Stimulated activated CD4-positive, alpha-beta T cell treated with anti-CD3 and anti-CD28 coated beads, TNF-alpha, amount 100 ng/mL, for 4 hours (primary cell): ENCODE data around the gene MS4A15.
"Not testable (repeated sequence)": the region's sequence is repeated elsewhere in the genome, so short reads cannot be mapped to it uniquely, and the experiment has no call there.

Experiments
- DNase-seq, 3 experiments: peaks; one replicate each; pipeline ENCODE4 v3.0.0-alpha.2; 2020; ENCODE audit warnings: low read depth in 3 of 3

The MS4A15 gene

DNA sequence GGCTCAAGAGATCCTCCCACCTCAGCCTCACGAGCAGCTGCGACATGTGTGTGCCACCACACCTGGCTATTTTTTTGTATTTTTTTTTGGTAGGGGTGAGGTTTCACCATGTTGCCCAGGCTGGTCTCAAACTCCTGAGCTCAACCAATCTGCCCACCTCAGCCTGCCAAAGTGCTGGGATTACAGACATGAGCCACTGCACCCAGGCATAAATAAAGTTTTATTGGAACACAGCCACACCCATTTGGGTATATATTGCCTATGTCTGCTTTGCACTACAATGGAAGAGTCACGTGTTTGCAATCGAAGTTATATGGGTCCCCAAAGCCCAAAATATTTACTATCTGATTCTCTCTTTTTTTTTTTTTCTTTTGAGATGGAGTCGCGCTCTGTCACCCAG is 1.8 kb upstream of the MS4A15 start:
- no peak for DNase-seq

DNA sequence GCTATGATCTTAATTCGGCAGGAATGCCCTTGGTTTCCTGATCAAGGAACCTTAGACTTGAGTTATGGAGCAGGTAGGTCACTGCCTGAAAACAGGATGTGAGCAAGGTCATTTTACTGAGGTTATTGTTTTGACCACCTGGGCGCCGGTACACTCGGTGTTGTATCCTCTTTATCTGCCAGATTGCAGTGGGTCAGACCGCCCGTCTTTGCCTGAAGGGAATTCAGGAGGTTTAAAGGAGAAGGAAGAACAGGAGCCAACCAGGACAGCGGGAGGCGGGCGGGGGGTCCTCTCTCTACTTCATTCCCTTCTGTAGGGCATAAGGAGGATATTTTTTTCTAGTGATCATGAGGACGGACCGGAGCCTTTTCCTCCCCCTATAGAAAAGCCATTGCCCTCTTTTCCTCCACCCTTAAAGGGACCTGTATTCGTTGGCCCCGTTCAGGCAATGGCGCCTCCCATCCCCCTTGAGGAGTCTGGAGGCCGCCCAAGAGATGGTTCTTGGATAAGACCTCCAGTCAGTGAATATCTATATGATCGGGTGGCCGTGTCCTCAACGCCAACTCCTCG is 649 bp downstream of the MS4A15 start:
- DNase-seq: no peak

DNA sequence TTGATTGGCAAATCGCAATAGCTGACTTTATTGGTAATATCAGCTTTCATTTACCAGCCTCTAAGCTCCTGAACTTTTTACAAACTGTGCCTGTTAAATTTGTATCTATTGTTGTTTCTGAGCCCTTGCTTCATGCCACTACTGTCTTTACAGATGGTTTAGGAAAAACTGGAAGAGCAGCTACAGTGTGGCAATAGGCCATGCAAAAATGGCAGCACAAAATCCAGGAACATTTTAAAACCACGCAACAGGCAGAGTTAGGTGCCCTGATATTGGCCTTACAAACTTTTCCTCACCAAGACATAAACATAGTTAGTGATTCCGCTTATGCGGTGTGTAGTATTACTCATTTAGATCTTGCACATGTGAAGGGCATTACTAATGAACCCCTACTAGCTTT is 2.0 kb downstream of the MS4A15 start:
- DNase-seq: not testable (repeated sequence)

DNA sequence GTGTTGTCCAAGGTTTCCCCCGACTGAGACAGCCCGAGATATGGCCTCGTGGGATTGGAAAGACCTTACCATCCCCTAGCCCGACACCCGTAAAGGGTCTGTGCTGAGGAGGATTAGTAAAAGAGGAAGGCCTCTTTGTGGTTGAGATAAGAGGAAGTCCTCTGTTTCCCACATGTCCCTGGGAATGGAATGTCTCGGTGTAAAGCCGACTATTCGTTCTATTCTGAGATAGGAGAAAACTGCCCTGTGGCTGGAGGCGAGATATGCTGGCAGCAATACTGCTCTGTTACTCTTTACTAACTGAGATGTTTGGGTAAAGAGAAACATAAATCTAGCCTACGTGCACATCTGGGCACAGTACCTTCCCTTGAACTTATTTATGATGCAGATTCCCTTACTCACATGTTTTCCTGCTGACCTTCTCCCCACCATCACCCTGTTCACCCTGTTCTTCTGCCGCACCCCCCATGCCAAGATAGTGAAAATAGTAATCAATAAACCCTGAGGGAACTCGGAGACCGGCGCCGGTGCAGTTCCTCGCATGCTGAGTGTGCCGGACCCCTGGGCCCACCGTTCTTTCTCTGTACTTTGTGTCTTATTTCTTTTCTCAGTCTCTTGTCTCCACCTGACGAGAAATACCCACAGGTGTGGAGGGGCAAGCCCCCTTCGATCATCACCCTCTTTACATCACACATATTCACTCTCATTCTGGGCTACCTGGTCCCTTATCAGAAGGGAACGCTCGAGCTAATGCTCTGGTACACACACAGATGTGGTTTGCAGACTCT is 3.0 kb downstream of the MS4A15 start:
- DNase-seq: not testable (repeated sequence)

DNA sequence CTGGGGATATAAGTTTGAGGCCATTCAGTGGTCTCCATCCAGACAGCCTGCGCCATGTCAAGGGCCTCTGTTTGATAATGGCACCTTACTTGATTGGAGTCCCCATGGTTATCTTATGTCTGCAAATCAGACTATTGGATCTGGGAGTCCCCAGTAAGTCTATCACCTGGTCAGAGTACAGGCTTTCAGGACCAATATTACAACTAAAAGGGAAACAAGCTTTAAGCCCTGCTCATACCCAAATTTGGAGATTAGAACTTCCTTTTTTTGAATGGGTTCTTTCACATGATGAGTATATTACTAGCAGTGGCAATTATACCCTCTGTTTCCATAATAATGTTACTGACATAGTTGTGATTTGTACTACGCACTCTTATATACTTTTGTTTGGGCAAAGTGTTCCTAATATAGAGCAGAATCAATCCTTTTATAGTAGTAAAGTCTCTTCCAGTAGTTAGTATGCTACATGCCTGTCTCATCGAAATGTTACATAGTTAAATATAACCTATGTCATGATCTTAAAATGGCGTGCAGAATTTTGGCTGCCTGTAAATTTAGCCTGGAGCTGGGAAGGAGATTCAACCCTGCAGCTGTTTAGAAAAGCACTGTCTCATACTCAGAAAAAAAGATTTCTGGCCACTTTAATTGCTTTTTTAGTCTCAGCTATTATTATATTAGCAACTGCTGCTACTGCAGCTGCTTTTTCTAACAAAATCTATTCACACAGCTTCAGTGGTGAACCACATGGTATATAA is 4.9 kb downstream of the MS4A15 start:
- no peak for DNase-seq

DNA sequence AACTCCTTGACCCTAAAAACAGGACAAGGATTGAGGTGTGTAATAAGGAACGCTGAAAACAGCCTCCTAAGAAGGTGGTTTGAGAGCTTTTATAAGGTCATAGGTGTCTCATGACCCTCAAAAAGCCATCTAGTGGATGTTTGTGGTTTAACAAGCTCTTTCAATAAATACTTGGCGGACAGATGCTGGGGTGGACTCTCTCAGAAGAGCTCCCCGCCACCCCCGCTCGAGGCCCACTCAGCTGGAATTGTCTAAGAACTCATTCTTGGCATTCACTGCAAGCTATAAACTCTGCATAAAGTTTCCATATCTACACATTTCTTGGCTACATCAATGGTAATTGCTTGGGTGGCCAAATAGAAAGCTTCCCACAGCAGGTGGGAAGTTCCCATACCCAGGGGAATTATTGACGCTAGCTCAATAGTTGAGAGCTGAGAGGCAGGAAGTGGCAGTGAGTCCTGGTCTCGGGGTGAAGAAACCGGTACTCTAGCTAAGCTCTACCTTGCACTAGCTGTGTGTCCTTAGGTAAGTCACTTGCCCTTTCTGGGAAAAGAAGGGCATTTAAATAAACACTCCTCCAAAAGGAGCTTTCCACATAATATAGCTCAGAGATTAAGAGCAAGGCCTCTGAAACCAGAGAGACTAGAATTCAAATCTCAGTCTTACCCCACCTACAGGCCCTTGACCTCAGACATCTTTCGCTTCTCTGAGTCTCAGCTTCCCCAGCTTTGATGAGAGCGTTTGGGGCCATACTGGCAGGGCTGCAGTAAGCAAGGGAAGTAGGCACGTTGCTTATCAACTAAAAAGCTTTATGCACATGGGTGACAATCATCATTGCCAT is 6.4 kb downstream of the MS4A15 start:
- DNase-seq: no peak

DNA sequence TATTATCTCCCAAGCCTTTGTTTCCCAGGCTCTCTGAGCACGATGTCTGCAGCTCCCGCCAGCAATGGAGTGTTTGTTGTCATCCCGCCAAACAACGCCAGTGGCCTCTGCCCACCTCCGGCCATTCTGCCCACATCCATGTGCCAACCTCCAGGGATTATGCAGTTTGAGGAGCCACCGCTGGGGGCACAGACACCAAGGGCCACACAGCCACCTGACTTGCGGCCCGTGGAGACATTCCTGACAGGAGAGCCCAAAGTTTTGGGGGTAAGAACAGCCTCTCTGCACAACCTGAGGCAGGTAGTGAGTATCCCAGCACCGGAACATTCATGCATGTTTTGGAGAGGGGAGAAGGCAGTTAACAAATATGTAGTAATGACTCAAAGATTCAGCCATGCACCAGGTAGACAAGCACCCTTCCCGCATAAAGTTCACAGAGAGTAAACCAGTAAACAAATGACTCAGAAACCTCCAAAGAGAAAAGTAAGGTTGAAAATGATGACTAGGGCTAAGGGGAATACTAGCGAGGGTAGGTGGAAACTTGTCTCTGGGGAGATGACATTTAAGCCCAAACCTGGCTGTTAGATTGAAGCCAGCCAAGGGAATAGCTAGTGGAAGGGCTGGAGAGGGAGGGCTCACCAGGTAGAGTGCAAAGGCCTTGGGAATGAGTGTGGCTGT is 7.2 kb downstream of the MS4A15 start:
- no peak for DNase-seq

DNA sequence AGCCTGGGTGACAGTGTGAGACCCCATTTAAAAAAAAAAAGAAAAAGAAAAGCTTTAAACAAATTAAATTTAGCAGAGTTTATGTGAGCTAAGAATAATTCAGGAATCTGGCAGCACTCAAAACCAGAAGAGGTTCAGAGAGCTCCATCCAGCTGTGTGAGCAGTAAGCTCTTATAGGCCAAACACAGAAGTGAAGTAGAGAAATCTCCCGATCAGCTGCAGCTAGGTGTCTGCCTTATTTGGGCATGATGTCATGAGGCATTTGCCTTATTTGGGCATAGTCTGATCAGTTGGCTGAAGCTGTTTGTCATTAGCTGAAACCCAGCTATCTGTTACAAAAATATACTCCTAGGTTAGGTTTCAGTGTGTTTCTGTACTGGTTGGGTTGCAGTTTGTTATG is 8.2 kb downstream of the MS4A15 start:
- no peak for DNase-seq

DNA sequence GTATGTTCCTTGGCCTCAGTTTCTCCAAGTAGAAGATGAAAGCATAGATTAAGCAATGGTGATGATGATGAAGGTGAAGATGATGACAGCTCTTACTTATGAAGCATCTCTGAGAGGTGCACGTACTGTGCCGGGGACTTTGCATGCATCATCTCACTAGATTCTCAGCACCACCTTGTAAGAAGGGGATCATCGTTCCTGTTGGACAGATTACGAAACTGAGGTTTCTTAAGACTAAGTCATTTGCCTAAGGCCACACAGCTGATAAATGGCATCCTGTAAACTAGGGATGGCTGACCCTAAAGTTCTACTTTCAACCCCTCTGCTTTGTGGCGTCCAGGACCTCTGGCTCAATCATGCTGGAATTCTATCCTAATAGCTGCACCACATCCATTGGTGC is 8.7 kb downstream of the MS4A15 start:
- no peak for DNase-seq

DNA sequence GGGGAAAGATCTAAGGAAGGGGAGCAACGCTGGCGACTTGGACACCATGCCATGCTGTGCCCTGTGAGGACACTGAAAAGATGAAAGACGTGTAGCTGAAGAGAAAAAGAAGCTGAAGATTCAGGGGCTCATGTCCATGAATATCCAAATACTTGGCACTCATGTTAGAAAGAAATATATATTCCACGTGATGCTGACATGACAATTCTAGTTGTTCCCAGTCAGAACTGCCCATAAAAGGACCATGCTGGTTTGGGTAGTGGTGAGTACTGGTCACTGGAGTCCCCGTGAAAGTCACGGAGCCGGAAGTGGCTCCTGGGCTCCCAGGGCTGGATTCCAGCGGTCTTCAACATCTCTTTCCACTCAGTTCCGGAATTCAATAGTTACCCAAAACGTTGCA is 9.9 kb downstream of the MS4A15 start:
- DNase-seq: no peak

DNA sequence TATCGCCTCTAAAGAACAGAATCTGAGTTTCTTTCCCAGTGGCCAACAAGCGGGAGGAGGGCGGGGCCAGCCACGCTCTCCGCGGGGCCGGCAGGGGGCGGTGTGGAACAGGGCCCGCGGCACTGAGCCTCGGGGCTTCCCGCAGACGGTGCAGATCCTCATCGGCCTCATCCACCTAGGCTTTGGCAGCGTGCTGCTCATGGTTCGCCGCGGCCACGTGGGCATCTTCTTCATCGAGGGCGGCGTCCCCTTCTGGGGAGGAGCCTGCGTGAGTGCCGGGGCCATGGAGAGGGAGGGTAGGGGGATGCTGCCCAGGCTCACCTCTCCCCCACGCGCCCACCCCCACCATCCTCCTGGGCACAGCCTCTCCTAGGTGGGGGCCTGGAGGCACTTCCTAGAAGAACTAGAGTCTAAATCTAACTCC is 10.7 kb downstream of the MS4A15 start:
- DNase-seq: no peak

DNA sequence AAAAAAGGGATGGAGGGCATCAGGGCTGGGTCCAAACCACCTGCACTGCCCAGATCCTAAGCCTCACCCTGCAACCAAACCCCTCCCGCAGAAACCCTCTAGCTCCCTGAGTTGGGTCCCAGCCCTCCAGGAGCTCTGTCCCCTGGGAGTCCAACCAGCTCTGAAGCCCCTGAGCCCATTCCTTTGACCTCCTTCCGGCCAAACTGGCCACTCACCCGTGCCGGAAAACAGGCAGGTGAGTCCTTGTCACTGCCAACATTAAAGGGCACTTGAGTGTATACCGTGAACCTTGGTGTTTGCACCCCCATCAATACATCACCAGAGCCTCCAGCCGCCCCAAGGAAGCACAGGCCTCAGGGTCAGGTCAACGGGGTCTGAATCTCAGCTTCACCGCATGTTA is 11.5 kb downstream of the MS4A15 start:
- DNase-seq: no peak

DNA sequence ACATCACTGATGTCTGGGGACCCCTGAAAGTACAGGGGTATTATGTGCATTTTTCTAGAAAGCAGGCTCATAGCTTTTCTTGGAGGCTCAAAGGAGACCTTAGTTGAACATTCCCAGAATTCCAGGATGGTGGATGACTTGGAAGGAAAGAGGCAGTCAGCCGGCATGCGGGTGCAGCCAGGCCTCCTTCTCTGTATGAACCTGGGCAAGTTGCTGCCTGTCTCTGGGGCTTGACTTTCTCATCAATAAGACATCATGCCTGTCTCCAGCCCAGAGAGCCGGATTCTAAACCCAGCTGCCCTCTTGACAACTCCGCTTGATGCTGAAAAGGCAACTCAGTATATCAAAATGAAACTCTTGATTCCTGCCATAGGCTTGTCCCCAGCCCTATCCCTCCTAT is 12.6 kb downstream of the MS4A15 start:
- DNase-seq: no peak

DNA sequence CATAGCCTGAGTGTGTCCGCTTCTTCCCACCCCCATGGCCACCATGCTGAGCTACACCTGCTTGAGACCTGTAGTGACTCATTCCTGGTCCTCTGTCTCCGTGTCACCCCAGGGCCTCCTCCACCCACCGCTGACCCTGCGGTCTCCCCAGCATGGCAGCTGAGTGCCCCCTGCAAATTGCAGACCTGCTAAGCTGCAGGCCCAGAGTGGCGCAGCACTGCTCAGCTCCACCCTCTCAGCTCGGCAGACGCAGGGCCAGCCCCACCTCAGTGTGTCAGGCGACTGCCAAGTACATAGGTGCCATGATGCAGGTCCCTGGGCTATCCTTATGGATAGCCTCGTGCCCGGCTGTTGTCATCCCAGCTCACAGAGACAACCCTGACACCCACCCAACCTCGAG is 13.1 kb downstream of the MS4A15 start:
- DNase-seq: no peak

DNA sequence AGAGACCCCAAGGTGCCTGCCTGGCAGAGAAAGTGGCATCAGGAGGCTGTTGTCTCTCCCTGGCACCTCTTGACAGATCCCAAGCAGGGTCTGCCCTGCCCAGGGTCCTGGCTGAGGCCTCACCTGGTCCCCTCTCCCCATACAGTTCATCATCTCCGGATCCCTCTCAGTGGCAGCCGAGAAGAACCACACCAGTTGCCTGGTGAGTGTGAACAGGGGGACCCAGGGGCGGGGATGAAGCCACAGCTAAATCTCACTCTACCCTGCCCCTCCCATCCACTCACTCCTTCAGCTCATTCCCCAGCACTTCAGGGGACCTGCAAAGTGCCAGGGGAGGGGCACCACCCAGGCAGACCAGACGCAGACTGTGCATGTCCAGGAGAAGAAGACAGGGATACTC is 14.5 kb downstream of the MS4A15 start:
- no peak for DNase-seq

DNA sequence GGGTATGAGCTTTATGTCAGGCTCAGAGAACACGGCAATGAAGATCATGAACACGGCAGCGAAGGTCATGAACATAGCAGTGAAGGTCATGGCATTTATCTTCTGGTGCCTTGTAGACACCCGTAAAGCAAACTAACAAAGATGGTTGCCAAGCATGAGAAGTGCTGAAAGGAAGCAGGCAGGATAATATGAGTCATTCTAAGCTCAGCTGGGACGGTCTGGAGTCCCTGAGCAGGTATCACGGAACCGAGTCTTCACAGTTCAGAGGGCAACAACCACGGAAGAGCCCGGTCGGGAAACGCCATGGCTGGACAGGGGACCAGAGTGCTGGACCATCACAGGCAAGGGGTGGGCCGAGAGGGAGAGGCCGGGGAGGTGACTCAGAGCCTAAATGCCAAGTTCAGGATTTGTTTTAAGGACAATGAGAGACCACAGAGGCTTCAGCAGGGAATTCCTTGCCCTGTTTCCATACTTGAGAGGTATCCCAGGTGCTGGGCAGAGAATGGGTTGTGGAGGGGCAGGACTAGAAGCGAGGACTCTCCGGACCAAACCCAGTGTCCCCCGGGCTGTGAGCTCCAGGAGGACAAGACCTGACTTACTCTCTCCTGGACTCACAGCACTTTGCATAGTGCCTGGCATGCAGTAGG is 15.3 kb downstream of the MS4A15 start:
- no peak for DNase-seq

DNA sequence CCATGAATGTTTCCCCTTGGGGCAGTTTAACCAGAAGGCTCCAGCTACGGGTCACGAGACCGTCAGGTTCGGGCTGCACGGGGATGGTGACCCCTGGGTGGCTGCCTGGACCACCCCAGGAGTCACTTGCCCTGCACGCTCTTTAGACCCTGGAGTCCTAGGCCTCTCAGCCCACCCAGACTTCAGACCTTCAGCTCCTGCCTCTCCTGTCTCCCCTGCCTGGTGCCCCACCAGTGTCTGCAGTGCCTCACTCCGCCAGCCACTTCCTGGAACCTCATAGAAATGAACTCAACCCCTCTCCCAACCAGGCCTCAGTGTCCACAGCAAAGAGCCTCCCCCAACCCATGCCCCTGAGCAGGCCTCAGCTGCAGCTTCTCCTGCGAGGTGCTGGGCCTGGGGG is 16.0 kb downstream of the MS4A15 start:
- no peak for DNase-seq

DNA sequence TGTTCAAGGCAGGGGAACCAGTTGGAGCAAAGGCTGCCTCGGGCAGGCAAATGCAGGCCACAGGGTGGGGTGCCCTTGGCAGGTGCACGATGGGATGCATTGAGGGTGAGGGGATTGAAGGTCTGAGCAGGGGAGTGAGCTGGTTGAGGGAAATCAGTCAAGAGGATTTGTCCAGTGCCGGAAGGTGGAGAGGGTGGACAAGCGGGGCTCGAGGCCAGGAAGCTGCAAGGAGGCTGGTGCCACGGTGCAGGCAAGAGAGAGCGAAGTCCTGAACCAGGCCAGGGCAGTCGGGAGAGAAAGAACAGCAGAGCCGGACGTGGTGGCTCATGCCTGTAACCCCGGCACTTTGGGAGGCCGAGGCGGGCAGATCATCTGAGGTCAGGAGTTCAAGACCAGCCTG is 18.1 kb downstream of the MS4A15 start:
- no peak for DNase-seq

DNA sequence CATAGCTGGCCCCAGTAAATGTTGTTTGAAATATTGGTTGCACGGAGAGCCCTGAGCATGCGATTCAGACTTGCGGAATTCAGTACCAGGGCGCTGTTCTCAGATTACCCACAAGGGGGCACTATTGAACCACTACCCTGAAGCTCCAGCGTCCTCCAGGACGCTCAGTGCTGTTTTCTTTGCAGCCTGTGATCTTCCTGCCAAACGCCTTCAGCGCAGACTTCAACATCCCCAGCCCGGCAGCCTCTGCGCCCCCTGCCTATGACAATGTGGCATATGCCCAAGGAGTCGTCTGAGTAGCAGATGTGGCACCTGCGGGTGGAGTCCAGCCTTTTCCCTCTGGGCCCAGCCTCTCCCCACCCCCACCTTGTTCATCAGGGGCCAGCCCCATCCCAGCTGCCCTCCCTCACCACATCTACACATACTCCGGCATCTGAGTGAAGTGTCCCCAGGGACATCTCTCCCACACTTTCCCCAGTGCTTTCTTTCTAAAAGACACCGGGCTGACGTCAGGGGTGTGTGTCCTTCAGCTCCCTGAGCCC is 18.8 kb downstream of the MS4A15 start:
- DNase-seq: peak; percentile 61 to 70 (median 65)

DNA sequence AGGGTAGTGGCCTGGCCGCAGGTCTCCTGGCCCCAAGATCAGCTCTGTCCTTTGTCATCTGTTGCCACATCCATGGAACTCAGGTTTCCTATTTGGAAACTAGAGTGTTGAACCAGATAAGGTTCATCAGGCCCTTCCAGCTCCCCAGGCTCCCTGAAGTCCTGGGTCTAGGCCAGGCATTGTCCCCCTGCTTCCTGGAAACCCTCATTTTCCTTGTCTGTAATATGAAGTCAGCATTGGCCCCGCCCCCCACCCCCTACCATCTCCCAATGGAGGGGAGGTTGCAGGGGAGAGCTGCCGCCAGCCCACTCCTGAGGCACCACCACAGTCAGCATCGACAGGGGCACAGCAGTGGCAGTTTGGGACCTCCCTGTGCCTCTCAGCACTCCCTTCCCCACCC is 19.5 kb downstream of the MS4A15 start:
- no peak for DNase-seq

DNA sequence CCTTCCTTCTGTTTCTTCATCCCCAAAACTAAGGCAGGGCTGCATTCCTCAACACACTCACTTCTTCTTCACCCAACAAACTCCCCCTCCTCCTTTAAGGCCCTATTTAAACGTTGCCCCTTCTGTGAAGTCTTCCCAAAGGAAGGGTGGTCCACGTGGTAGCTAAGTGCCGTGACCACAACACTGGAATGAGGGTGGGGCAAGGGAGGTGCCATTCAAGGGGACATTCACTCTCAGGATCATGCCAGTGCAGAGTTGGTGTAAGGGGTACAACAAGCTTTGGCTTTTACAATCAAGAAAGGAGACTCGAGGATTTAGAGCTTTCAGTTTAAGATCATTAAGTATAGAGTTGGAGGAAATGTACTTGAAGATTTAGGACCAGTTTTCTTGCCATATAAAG is 20.4 kb downstream of the MS4A15 start:
- DNase-seq: no peak
